ENCODE results near the gene GLB1L.

DNA sequence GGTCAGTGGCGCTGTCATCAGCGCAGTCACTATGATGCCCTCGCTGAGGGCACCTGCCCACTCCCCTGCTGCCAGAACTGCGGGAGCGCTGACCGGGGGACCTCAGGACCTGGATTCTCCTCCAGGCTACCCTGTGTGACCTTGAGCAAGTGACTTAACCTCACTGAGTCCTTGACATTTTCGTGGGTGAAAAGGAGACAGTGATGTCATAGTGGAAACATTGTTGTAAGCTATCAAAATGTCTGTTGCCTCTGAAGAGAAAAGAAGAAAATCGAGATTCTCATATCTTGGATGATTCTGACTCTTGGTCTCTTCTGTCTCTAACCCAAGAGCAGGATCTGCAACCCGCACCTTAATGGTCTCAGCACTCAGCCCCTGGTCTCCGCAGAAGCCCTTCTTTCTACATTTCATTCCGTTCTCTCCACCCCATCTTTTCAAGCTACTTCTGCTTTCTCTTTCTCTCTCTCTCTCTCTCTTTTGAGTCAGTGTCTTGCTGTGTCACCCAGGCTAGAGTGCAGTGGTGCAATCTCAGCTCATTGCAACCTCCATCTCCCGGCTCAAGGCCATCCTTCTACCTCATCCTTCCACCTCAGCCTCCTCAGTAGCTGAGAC lies 9.5 kb upstream of the GLB1L start:
- TF ChIP-seq EZH2phosphoT487 (IDR thresholded peaks at IDR 0.05; ENCODE audit: low read depth, severe bottlenecking, unreplicated experiment): no peak
- TF ChIP-seq EZH2 (IDR thresholded peaks at IDR 0.05; ENCODE audit: borderline replicate concordance): no peak

All from hepatocyte (in vitro differentiated cells).